Endothelial cell of umbilical vein (primary cell): ENCODE data around the gene LRCH2. TPM values are rescaled to one million over a fixed set of nuclear protein-coding genes. Genes with fewer than 3 reads are reported as not detected.

Experiments used
- BruUV-seq: library from RNA; stranded (reverse); fragments of 400-500 nt; replicated peaks from 2 replicates; lab custom pipeline; 2021; lab: Mats Ljungman, UMichigan
- CTCF ChIA-PET: fragments of 300-600, 350-600 bp; sonication (Branson Sonifier 250); formaldehyde crosslinking; loops from one replicate; lab custom pipeline; 2021; ENCODE audit warnings: antibody characterized with exemption, inconsistent platforms; lab: Charles Lee
- POLR2A ChIA-PET: fragments of 300-600, 350-600 bp; sonication (Branson Sonifier 250); formaldehyde crosslinking; loops from one replicate; lab custom pipeline; 2021; ENCODE audit warnings: antibody characterized with exemption, inconsistent platforms; lab: Charles Lee
- DNase-seq: peaks from one replicate; pipeline ENCODE4 v3.0.0-alpha.2; 2011; ENCODE audit warnings: low read depth, low spot score
- FAIRE-seq: peaks from 2 replicates; lab custom pipeline; 2011; peaks lifted over from hg19 to GRCh38; lab: Jason Lieb, UNC
- H2AFZ ChIP-seq: 2 replicates; pipeline ENCODE4 v1.6.0; 2012; ENCODE audit warnings: low read depth, low read length, control low read depth, inconsistent platforms
- H3K27ac ChIP-seq: 2 replicates; pipeline ENCODE4 v1.5.1; 2011; ENCODE audit warnings: low read depth, mild to moderate bottlenecking, control low read depth, low read length, moderate library complexity; ENCODE audit not compliant: insufficient read depth
- H3K27me3 ChIP-seq, 2 experiments: 2 replicates each; pipeline versions ENCODE4 v1.6.0 to v1.6.1; 2011; ENCODE audit warnings: low read length in 2 of 2, mixed read lengths in 1 of 2; ENCODE audit not compliant: control insufficient read depth in 2 of 2, insufficient read depth in 2 of 2
- H3K36me3 ChIP-seq, 2 experiments: 2 replicates in 1 of 2; 3 replicates in 1 of 2; pipeline ENCODE4 v1.5.1; 2011; ENCODE audit warnings: low read length in 2 of 2, mild to moderate bottlenecking in 1 of 2, moderate library complexity in 1 of 2; ENCODE audit not compliant: control insufficient read depth in 2 of 2, insufficient read depth in 2 of 2; ENCODE audit errors: extremely low read depth in 1 of 2
- H3K4me1 ChIP-seq: 3 replicates; pipeline ENCODE4 v1.5.1; 2011; ENCODE audit warnings: mild to moderate bottlenecking, low read length; ENCODE audit not compliant: control insufficient read depth, insufficient read depth; ENCODE audit errors: extremely low read depth
- H3K4me2 ChIP-seq: 2 replicates; pipeline ENCODE4 v1.6.1; 2011; ENCODE audit warnings: low read length, control low read depth, mixed read lengths; ENCODE audit not compliant: insufficient read depth
- H3K4me3 ChIP-seq, 3 experiments: fragments of 200-600 bp in 1 of 3; sonication (generic), shearing (Covaris generic) in 1 of 3; replicated peaks in 1 of 3; 2 replicates each; pipeline ENCODE4 v1.5.1; 2011 to 2016; ENCODE audit warnings: control low read depth in 3 of 3, low read length in 3 of 3, mild to moderate bottlenecking in 2 of 3, inconsistent platforms in 1 of 3, low read depth in 1 of 3, moderate library complexity in 1 of 3; ENCODE audit not compliant: insufficient read depth in 1 of 3
- H3K79me2 ChIP-seq: 2 replicates; pipeline ENCODE4 v1.6.0; 2012; ENCODE audit warnings: low read length, inconsistent platforms; ENCODE audit not compliant: control insufficient read depth, insufficient read depth
- H3K9ac ChIP-seq: replicated peaks from 2 replicates; pipeline ENCODE3; 2011; ENCODE audit warnings: low read length, control low read depth; ENCODE audit not compliant: insufficient read depth; ENCODE audit errors: extremely low read depth
- H3K9me1 ChIP-seq: replicated peaks from 3 replicates; pipeline ENCODE4 v1.6.0; 2011; ENCODE audit warnings: mild to moderate bottlenecking, low read length; ENCODE audit not compliant: control insufficient read depth, insufficient read depth; ENCODE audit errors: extremely low read depth
- H3K9me3 ChIP-seq: replicated peaks from 2 replicates; pipeline ENCODE4 v1.5.1; 2012; ENCODE audit warnings: low read length, inconsistent platforms; ENCODE audit not compliant: control insufficient read depth, insufficient read depth
- H4K20me1 ChIP-seq: replicated peaks from 2 replicates; pipeline ENCODE3; 2011; ENCODE audit warnings: mild to moderate bottlenecking, low read length; ENCODE audit not compliant: control insufficient read depth, insufficient read depth; ENCODE audit errors: extremely low read depth
- CTCF ChIP-seq, 2 donors: IDR thresholded peaks; 1 replicate in 1 of 2; 2 replicates in 1 of 2; pipeline ENCODE4 v1.5.1; 2011; ENCODE audit warnings: low read length in 2 of 2, mild to moderate bottlenecking in 2 of 2, moderate library complexity in 2 of 2, control low read depth in 1 of 2, inconsistent platforms in 1 of 2, low read depth in 1 of 2; ENCODE audit not compliant: insufficient read depth in 1 of 2; ENCODE audit errors: extremely low read depth in 1 of 2
- EZH2 ChIP-seq: IDR thresholded peaks from 2 replicates; pipeline ENCODE4 v1.6.1; 2012; ENCODE audit warnings: borderline replicate concordance, low read depth, mild to moderate bottlenecking, moderate library complexity, low read length, inconsistent platforms; ENCODE audit not compliant: severe bottlenecking
- FOS ChIP-seq: IDR thresholded peaks from 2 replicates; pipeline ENCODE4 v1.6.1; 2011; ENCODE audit warnings: mild to moderate bottlenecking, low read length, moderate library complexity, borderline replicate concordance; ENCODE audit not compliant: insufficient read depth
- GATA2 ChIP-seq: IDR thresholded peaks from 2 replicates; pipeline ENCODE4 v1.7.0; 2011; ENCODE audit warnings: low read depth, mild to moderate bottlenecking, moderate library complexity, mixed read lengths, low read length; ENCODE audit not compliant: insufficient read length, insufficient read depth
- JUN ChIP-seq: IDR thresholded peaks from 2 replicates; pipeline ENCODE4 v1.6.1; 2011; ENCODE audit warnings: borderline replicate concordance, low read depth; ENCODE audit not compliant: insufficient read length, insufficient read depth
- MAX ChIP-seq: IDR thresholded peaks from 2 replicates; pipeline ENCODE4 v1.6.1; 2011; ENCODE audit not compliant: insufficient read depth, insufficient read length
- MYC ChIP-seq: IDR thresholded peaks from one replicate; pipeline ENCODE4 v1.6.1; 2011; ENCODE audit warnings: mild to moderate bottlenecking, low read depth, low read length
- POLR2A ChIP-seq: IDR thresholded peaks from 2 replicates; pipeline ENCODE4 v1.6.1; 2012; ENCODE audit warnings: low read depth, mild to moderate bottlenecking, control low read depth, low read length
- POLR2AphosphoS5 ChIP-seq: IDR thresholded peaks from 2 replicates; pipeline ENCODE4 v1.6.1; 2012; ENCODE audit warnings: low read depth, mild to moderate bottlenecking, control low read depth, low read length, moderate library complexity; ENCODE audit not compliant: insufficient read depth
- dilution Hi-C: fragments of 300-500 bp; cut with MboI; formaldehyde crosslinking; loops from one replicate; pipeline ENCODE4 v1.15.0; 2019; ENCODE audit warnings: low sequenced_read_pairs; ENCODE audit not compliant: extremely low pct_ligation_motif_present
- intact Hi-C: fragments of 100-400 bp; cut with micrococcal nuclease; formaldehyde crosslinking; loops from one replicate; pipeline ENCODE4 v1.10.0; 2022
- polyA plus RNA-seq, 4 experiments: library from polyadenylated mRNA; depleted of rRNA in 3 of 4; stranded (reverse) in 3 of 4; unstranded in 1 of 4; fragments of >200 nt; gene quantifications; 2 replicates each; pipeline versions ENCODE4 v1.2.1 to v1.2.3, GENCODE V29; 2011 to 2012; ENCODE audit warnings: missing spikeins in 1 of 4
- total RNA-seq: library from RNA; stranded (reverse); gene quantifications from 2 replicates; pipeline ENCODE4 v1.2.3, GENCODE V29; 2021

The LRCH2 gene
- total and polyA plus RNA-seq, 2 donors (not counting 3 experiments of a cell fraction or from before 2014, with no cell fraction given) = 1.1 to 4.6 TPM

- ChIA-PET CTCF (no interaction called here), POLR2A (no interaction called here)
- H3K4me3 ChIP-seq = no peak overlapping the region
- H2AFZ ChIP-seq = no peak overlapping the region
- H3K9me3 ChIP-seq = no peaks in the 10 kb centered on the region
- dilution Hi-C loops = no loop called here
- H3K9me1 ChIP-seq = no peaks in the 10 kb centered on the region
- FAIRE-seq (no peak), DNase-seq (no peak)
- TF ChIP-seq FOS (no peak), MYC (no peak), JUN (no peak), GATA2 (no peak), MAX (no peak), EZH2 (no peak), POLR2A (no peak), POLR2AphosphoS5 (no peak), CTCF (IDR thresholded peaks at IDR 0.05; ENCODE audit: extremely low read depth in 1 of 2, insufficient read depth in 1 of 2, low read depth in 1 of 2, low read length in 2 of 2) (no peak)
- no peaks in the 10 kb centered on the region for H3K27me3 ChIP-seq
- no peak overlapping the region for H3K27ac ChIP-seq
- no peaks in the 10 kb centered on the region for H3K79me2 ChIP-seq
- H3K4me2 ChIP-seq = no peak overlapping the region
- H3K9ac ChIP-seq = no peak overlapping the region
- intact Hi-C loops = no loop called here
- no TSS peak for BruUV-seq
- no peaks in the 10 kb centered on the region for H3K36me3 ChIP-seq
- H4K20me1 ChIP-seq = no peaks in the 10 kb centered on the region
- H3K4me1 ChIP-seq = no peaks in the 10 kb centered on the region
These were observed 21.1 kb upstream of the LRCH2 start for GRCh38 chrX:115255003-115255402.
